GM18907 (cell line): ENCODE measurements around the gene TFDP3.

Experiments
- ATAC-seq: cut with Tn5 transposase; IDR thresholded peaks from one replicate; pipeline ENCODE4 v1.9.1; 2021; ENCODE audit warnings: mild to moderate bottlenecking, moderate library complexity; ENCODE audit not compliant: unreplicated experiment

The TFDP3 gene

GRCh38 chrX:133189195-133189594 is 29.0 kb downstream of the TFDP3 start:
- ATAC-seq: no peak

DNA sequence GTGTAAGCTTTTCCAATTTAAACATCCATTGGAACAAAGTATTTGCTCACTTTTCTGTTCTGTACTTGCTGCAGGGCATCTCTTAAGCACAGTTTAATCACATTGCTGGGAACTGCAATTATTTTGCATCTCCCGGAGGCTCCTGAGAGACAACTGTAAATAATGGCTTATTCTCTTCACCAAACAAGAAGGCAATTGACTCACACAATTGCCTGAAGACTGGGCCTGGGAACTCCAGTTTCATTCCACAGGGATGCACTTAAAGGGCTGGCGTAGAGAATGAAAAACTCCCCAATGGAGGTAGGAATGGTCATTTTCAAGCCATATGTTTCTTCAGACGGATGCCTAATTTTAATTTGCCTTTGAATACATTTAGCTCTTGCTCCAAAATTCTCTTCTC is 29.5 kb downstream of the TFDP3 start:
- no peak for ATAC-seq

- no peak for ATAC-seq
Observed at GRCh38 chrX:133185938-133186337, 32.2 kb downstream of the TFDP3 start.

GRCh38 chrX:133185119-133185518 is 33.0 kb downstream of the TFDP3 start:
- ATAC-seq: no peak

- no peak for ATAC-seq
Observed at GRCh38 chrX:133183806-133184205, 34.3 kb downstream of the TFDP3 start.

GRCh38 chrX:133179500-133179899 is 38.7 kb downstream of the TFDP3 start:
- ATAC-seq: no peak

DNA sequence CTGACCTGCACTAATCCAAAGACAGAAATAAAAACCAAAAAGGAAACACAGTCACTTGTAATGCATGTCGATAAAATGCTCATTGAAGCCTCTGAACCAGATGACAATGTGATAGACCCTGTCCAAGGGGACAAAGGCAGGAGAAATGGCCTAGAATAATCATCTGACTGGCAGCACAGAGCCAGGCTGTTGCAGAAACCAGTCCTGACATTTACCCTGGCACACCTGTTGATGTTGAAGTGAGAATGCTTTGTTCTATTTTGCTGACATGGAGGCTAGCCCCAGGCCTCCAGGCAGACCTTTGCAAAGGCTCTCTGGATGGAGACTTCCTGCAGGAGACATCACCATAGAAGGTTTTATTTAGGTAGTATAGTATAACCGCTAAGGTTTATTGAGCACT is 41.0 kb downstream of the TFDP3 start:
- ATAC-seq: no peak

DNA sequence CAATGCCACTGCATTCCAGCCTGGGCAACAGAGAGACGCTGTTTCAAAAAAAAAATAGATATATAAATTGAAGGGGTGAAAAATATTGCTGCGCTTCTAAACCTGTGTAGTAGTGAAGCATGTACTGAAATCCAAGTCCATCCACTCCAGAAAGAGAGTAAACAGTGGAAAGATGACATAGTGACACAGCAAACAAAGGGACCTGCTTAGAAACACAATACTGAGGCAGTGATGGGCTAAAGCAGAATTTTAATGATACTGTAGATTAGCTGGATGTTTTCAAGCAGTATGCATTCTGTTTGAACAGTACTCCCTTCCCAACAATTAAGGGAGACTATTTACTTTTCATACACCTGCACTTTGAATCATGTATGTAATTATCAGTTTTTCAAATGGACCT is 42.5 kb downstream of the TFDP3 start:
- no peak for ATAC-seq

GRCh38 chrX:133175162-133175561 is 43.0 kb downstream of the TFDP3 start:
- ATAC-seq: no peak

- peak; percentile 93 for ATAC-seq
Observed at GRCh38 chrX:133171962-133172708, 46.0 kb downstream of the TFDP3 start.
